ENCODE data around the gene DNAJB6. TPM values are rescaled to one million over a fixed set of nuclear protein-coding genes. Genes with fewer than 3 reads are reported as not detected.
A peak's percentile ranks its signal among the peaks of the same experiment; 100 is the strongest.

DNAJB6 gene
- total and polyA plus RNA-seq, 2 of the 4 experiments (the other 2 are of a cell fraction): 93.4 to 165 TPM

DNA sequence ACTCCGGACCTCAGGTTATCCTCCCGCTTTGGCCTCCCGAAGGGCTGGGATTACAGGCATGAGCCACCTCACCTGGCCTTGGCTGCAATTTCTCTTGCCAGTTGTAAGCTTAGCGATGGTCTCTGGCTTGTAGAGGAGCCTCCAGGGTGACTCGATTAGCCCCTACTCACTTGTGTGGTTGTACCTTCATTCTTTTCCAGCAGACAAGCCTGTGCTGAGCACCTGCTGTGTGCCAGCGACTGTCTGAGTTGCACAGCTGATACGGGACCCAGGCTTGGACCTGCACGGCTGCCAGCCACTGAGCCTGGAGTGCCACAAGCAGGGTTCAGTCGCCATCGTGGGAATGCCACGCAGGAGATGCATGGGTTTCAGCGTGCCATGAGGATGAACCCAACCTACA lies 42.0 kb upstream of the DNAJB6 start:
- Histone ChIP-seq H3K79me1 (ENCODE audit: low read depth in 1 of 2, low read length in 2 of 2) (peaks cover 0 to 9% of the 10 kb centered on the region in 2 experiments; a peak in 1 of 4 replicates), H2AK9ac (replicated peaks; ENCODE audit: low read depth, low read length, poor library complexity) (no peak overlapping the region), H2AK5ac (ENCODE audit: low read depth, low read length) (0 out of 2 replicates have a peak overlapping the region, but pooled peaks have one; percentile 24), H3K36me3 (ENCODE audit: control insufficient read depth, insufficient read depth, low read length) (no peaks in the 10 kb centered on the region), H3K9ac (ENCODE audit: low read depth, low read length) (no peak overlapping the region), H3K18ac (ENCODE audit: low read depth, low read length) (no peak overlapping the region), H4K91ac (ENCODE audit: insufficient read depth, low read depth, low read length) (no peak overlapping the region), H3K14ac (replicated peaks; ENCODE audit: low read depth, low read length) (no peak overlapping the region), H3K56ac (ENCODE audit: extremely low read depth, insufficient read depth, low read length) (no peak overlapping the region), H3K4ac (ENCODE audit: low read depth, low read length) (no peak overlapping the region), H3K4me2 (ENCODE audit: low read depth, low read length) (no peak overlapping the region), H3K27ac (ENCODE audit: insufficient read depth, low read length) (no peak overlapping the region), H2BK5ac (ENCODE audit: low read depth, low read length, poor library complexity, severe bottlenecking) (no peak overlapping the region), H4K20me1 (ENCODE audit: insufficient read depth, low read length) (no peaks in the 10 kb centered on the region), H2BK120ac (ENCODE audit: low read depth, low read length) (no peak overlapping the region), H2BK20ac (ENCODE audit: low read depth, low read length) (no peak overlapping the region), H3K4me1 (ENCODE audit: control insufficient read depth, insufficient read depth, low read length) (no peaks in the 10 kb centered on the region), H3K4me3 (ENCODE audit: insufficient read depth, low read depth, low read length) (no peak overlapping the region), H4K8ac (ENCODE audit: low read depth in 2 of 2, low read length in 2 of 2) (no peak overlapping the region), H2BK15ac (ENCODE audit: low read depth, low read length) (no peak overlapping the region), H3K23ac (ENCODE audit: low read depth, low read length) (no peak overlapping the region), H3K27me3 (ENCODE audit: control insufficient read depth, insufficient read depth, low read length) (no peaks in the 10 kb centered on the region; the same call in 1 of the 2 replicates), H3K9me1 (ENCODE audit: insufficient read depth, low read length) (peaks cover 10% of the 10 kb centered on the region), H3K9me3 (ENCODE audit: control insufficient read depth, insufficient read depth, low read length) (no peaks in the 10 kb centered on the region), H2AFZ (replicated peaks; ENCODE audit: low read length, poor library complexity) (no peak overlapping the region), H4K5ac (ENCODE audit: low read depth, low read length) (no peak overlapping the region)
- in situ Hi-C loops (cut with MboI; ENCODE audit: low sequenced_read_pairs) (no loop called here), intact Hi-C loops (cut with micrococcal nuclease) (no loop called here), dilution Hi-C loops (cut with HindIII; ENCODE audit: low sequenced_read_pairs, unreplicated experiment) (no loop called here)
- POLR2A ChIA-PET (ENCODE audit: unreplicated experiment): no interaction called here
- no TSS peak for BruUV-seq (replicated peaks)
- CTCF ChIA-PET: no interaction called here
- TF ChIP-seq MAZ (IDR thresholded peaks at IDR 0.05; ENCODE audit: borderline replicate concordance, low read depth, low read length): no peak
- TF ChIP-seq, protein P1, sequence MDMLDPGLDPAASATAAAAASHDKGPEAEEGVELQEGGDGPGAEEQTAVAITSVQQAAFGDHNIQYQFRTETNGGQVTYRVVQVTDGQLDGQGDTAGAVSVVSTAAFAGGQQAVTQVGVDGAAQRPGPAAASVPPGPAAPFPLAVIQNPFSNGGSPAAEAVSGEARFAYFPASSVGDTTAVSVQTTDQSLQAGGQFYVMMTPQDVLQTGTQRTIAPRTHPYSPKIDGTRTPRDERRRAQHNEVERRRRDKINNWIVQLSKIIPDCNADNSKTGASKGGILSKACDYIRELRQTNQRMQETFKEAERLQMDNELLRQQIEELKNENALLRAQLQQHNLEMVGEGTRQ (IDR thresholded peaks at IDR 0.05; ENCODE audit: low read depth, low read length): no peak
- no peak for TF ChIP-seq RFX5 (IDR thresholded peaks at IDR 0.05; ENCODE audit: low read depth, low read length)
- DNase-seq: no peak
- ATAC-seq (ENCODE audit: low read depth): no peak
- WGBS, 2 experiments (ENCODE audit: extremely low coverage in 2 of 2, insufficient read length in 1 of 2): 85% methylated on average over 7 of the region's 12 CpGs; no CpG with 5 or more reads in 1 of the 2 experiments

All from IMR-90 (cell line).